HFF-Myc (cell line): ENCODE measurements around the gene CTCF.

Experiments used
- DNase-seq: peaks from one replicate; pipeline ENCODE4 v3.0.0-alpha.2; 2011; ENCODE audit warnings: low read depth; ENCODE audit errors: extremely low read depth
- H3K4me3 ChIP-seq: replicated peaks from 2 replicates; pipeline ENCODE4 v1.5.1; 2011; ENCODE audit warnings: low read depth, mild to moderate bottlenecking, control low read depth, low read length
- TF ChIP-seq, protein P1 (sequence below): IDR thresholded peaks from 2 replicates; pipeline ENCODE4 v1.5.1; 2012; ENCODE audit warnings: mild to moderate bottlenecking, low read depth, low read length, control low read depth; ENCODE audit errors: missing control alignments

The CTCF gene

DNA sequence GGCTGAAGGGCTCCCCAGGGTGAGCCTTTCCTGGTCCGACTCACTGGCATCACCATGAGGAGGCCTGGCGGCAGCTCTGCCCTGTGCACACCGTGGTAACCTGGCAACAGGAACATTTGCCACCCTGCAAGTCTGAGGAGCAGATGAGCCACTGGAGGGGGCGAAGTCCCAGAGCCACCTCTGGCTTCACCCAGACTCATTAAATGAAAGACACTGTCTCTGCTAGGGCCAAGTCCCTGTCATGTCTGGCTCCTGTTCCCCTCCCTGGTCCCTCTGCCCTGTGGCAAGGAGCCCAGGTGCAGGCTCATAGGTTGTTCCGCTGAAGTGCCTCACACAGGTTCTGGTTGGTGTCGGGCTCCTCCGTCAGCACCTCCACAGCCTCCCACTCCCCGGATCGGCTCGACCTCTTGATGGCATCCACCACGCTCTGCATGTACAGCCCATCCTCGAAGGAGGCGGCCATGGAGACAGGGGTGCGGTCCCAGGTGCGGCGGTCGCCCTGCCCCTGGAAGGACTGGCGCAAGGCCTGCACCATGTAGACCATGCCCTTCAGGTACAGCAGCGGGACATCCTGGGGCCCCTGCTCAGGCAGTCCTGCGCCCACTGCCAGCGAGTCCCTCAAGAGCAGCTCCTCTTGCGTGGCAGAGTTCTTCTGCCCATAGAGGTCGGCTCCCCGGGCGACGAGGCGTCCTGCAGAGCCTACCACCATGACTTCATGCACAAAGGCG, 112.7 kb downstream of the CTCF start:
- no peak for DNase-seq
- no peak overlapping the region for H3K4me3 ChIP-seq
- TF ChIP-seq, protein P1, sequence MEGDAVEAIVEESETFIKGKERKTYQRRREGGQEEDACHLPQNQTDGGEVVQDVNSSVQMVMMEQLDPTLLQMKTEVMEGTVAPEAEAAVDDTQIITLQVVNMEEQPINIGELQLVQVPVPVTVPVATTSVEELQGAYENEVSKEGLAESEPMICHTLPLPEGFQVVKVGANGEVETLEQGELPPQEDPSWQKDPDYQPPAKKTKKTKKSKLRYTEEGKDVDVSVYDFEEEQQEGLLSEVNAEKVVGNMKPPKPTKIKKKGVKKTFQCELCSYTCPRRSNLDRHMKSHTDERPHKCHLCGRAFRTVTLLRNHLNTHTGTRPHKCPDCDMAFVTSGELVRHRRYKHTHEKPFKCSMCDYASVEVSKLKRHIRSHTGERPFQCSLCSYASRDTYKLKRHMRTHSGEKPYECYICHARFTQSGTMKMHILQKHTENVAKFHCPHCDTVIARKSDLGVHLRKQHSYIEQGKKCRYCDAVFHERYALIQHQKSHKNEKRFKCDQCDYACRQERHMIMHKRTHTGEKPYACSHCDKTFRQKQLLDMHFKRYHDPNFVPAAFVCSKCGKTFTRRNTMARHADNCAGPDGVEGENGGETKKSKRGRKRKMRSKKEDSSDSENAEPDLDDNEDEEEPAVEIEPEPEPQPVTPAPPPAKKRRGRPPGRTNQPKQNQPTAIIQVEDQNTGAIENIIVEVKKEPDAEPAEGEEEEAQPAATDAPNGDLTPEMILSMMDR = no peak

GRCh38 chr16:67675579-67675935, 113.2 kb downstream of the CTCF start:
- TF ChIP-seq, protein P1 = no peak
- DNase-seq = no peak
- no peak overlapping the region for H3K4me3 ChIP-seq

DNA sequence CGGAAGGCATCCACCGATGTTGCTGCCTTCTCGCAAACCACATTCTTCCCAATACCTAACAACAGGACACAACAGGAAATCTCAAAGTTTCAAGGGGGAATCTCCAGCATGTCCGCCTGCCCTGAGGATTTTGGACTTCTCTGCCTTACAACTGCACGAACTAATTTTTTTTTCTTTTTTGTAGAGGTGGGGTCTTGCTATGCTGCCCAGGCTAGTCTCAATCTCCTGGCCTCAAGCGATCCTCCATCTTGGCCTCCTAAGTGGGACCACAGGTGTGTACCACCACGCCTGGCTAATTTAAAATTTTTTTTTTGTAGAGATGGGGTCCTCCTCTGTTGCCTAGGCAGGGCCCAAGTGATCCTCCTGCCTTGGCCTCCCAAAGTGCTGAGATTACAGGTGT, 113.7 kb downstream of the CTCF start:
- no peak for DNase-seq
- no peak overlapping the region for H3K4me3 ChIP-seq
- TF ChIP-seq, protein P1 = no peak

DNA sequence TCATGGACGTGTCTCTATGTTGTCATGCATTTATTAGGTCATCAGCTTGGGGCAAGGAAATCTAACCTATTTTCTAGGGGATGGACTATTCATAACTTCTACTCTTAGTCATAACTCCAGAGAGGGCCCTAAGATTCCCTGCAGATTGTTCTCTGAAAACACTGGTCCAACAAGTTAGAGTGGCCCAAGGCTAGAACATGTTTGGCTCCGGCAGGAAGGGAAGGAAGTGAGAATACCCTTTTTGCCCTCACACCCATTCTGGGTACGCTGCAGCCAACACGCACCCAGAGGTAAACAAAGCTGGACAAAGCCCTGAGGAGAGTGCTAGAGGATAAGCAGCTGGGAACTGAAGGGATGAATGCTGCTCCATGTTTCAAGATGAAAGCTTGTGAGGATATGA, 114.2 kb downstream of the CTCF start:
- no peak for DNase-seq
- TF ChIP-seq, protein P1 = no peak
- H3K4me3 ChIP-seq = no peak overlapping the region

DNA sequence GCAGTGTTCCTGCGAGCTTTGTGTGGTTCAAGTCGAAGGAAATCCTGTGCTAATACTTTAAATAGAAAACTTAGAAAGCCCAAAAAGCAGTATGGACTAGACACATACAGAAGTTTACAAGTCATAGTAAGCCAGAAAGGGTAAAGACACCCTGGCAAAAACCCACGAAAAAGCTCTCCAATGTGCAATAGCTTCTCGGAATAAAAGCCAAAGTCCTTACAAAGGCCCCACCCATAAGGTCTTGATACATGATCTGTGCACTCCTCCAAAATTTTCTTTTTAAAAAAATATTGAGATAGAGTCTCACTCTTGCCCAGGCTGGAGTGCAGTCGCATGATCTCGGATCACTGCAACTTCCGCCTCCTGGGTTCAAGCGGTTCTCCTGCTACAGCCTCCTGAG, 114.6 kb downstream of the CTCF start:
- TF ChIP-seq, protein P1 = no peak
- DNase-seq = no peak
- H3K4me3 ChIP-seq = no peak overlapping the region

GRCh38 chr16:67677712-67678111, 115.4 kb downstream of the CTCF start:
- no peak for DNase-seq
- TF ChIP-seq, protein P1 = no peak
- no peak overlapping the region for H3K4me3 ChIP-seq
